ENCODE measurements around the gene AVPR2.

The AVPR2 gene

GRCh38 chrX:153932220-153932915, 27.9 kb downstream of the AVPR2 start:
- no peak for DNase-seq (ENCODE audit: low read depth)

- DNase-seq (ENCODE audit: low read depth) = no peak
Observed at GRCh38 chrX:153933748-153934147, 29.3 kb downstream of the AVPR2 start.

- no peak for DNase-seq (ENCODE audit: low read depth)
Observed at GRCh38 chrX:153934148-153934761, 29.8 kb downstream of the AVPR2 start.

- DNase-seq (ENCODE audit: low read depth) = peak; percentile 55
Observed at GRCh38 chrX:153934762-153935325, 30.4 kb downstream of the AVPR2 start, which contains the start of gene NAA10. TSS of gene NAA10 (minus strand) at chrX:153935037. CDS start at chrX:153934904, 133 bp downstream.

GRCh38 chrX:153935326-153935851, 30.9 kb downstream of the AVPR2 start:
- no peak for DNase-seq (ENCODE audit: low read depth)

- DNase-seq (ENCODE audit: low read depth) = no peak
Observed at GRCh38 chrX:153937056-153937455, 32.6 kb downstream of the AVPR2 start.

- no peak for DNase-seq (ENCODE audit: low read depth)
Observed at GRCh38 chrX:153938226-153938786, 33.8 kb downstream of the AVPR2 start.

- DNase-seq (ENCODE audit: low read depth) = no peak
Observed at GRCh38 chrX:153939573-153939972, 35.1 kb downstream of the AVPR2 start.

GRCh38 chrX:153941336-153942252, 37.1 kb downstream of the AVPR2 start:
- no peak for DNase-seq (ENCODE audit: low read depth)

- no peak for DNase-seq (ENCODE audit: low read depth)
Observed at GRCh38 chrX:153944140-153944799, 39.8 kb downstream of the AVPR2 start, which contains the start of gene RENBP. TSS of gene RENBP (minus strand) at chrX:153944643. CDS start at chrX:153944610, 33 bp downstream.

- DNase-seq (ENCODE audit: low read depth) = no peak
Observed at GRCh38 chrX:153944800-153945150, 40.3 kb downstream of the AVPR2 start.

- DNase-seq (ENCODE audit: low read depth) = no peak
Observed at GRCh38 chrX:153945956-153946943, 41.8 kb downstream of the AVPR2 start.

- peak; percentile 70 for DNase-seq (ENCODE audit: low read depth)
Observed at GRCh38 chrX:153947009-153947769, 42.7 kb downstream of the AVPR2 start.

- no peak for DNase-seq (ENCODE audit: low read depth)
Observed at GRCh38 chrX:153948002-153948466, 43.6 kb downstream of the AVPR2 start.

- no peak for DNase-seq (ENCODE audit: low read depth)
Observed at GRCh38 chrX:153948847-153949805, 44.7 kb downstream of the AVPR2 start.

GRCh38 chrX:153950127-153950526, 45.7 kb downstream of the AVPR2 start:
- DNase-seq (ENCODE audit: low read depth) = no peak

- no peak for DNase-seq (ENCODE audit: low read depth)
Observed at GRCh38 chrX:153951683-153952372, 47.4 kb downstream of the AVPR2 start.

Measured in activated T-cell treated with anti-CD3 and anti-CD28 coated beads for 24 hours (primary cell).